Stimulated activated naive CD4-positive, alpha-beta T cell treated with Interleukin-2 at 50 U/mL for 16 hours (primary cell): ENCODE measurements around the gene CMIP.

ENCODE experiments used
- DNase-seq: peaks from one replicate; lab custom pipeline; 2025; lab: John Stamatoyannopoulos, UW

CMIP gene

DNA sequence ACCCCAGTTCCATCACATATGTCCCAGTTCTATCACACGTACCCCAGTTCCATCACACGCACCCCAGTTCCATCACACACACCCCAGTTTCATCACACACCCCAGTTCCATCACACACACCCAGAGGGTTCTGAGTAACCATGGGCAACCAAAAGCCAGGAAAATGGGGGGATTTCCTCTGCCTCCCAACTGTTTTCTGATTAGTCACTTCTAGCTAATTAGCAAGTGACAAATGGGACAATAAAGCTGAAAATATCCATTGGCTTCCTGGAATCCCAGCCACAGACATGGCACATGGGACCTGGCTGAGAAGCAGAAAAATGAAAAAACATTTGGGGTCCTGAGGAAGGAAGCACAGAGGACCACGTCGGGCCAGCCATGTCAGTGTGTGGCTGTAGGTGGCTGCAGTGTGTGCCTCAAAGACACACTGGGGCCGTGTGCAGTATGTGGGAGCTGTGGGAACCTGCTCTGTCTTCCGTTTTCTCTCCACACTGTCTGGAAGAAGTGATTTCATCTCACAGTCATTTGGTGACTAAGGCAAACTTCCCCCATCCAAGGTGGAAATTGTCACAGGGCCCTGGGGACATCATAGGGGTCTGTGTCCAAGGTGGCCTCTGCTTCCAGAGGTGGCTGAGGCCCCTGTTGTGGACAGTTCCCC is 106.7 kb downstream of the CMIP start:
- DNase-seq, result peak; percentile 6

DNA sequence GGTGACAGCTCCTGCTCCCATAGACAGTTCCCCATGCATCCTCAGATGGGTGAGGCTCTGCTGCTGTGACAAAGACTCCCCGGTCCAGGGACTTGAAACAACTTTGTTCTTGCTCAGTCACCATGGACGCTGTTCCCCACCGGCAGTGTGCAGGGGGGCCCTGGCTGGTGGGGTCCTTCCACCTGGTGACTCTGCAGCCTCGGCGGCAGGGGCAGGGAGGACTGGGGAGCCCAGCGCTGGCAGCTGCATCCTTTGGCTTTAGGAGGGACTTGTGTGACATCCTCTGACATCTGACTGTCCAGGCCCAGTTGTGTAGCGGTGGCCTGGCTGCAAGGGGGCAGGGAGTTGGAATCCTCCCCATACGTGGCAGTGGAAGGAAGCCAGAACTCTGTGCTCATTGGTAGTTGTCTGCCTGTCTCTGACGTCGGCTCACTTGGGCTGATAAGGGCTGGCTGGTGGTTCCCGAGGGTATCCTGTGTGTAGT is 107.3 kb downstream of the CMIP start:
- DNase-seq, result no peak

DNA sequence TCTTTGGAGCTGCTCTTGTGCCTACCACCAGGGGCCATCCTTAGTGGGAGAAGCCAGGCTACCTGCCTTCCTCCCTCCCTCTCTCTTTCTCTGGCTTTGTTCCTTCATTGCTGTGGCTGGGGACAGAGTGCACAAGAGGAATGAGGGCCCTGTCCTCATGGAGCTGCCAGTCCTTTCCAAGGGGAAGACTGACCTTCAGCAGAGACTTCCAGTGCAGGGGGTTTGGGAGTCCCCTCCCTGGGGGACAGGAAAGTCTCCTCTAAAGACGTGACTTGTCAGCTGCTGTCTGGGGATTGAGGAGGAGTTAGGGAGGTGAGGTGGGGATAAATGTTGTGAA is 108.1 kb downstream of the CMIP start:
- DNase-seq, result no peak

DNA sequence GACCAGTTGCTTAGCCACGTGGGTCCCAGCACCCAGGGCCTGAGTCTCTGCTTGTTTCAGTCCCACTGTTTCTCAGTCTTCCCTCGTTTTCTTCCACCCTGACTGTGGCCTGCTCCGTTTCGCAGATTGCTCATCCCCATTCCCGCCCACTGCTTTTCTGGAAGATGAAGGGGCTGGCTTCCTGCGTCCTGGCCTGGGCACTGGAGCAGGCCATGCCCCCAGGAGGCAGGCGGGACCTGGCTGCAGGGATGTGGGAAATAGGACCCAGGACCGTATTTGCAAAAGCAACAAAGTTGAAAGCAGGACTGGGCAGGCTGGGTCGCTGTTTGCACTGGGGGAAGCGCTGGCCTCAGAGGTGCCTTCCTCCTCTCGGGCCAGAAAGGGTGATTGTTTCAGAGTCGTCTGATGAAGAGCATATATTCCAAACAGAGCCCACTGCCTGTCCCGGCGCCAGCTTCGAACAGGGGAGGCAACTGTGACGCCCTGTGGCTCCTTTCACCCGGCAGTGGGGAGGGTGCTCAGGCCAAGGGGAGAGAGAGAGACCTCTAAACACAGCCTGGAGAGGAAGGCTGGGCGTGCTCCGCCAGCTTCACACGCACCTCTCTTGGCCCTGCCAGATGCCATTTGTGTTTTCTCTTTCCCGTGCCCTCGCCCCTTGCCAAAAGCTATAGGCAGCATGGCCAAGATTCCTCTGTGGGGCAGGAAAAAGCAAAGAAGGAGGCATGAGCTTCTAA is 108.6 kb downstream of the CMIP start:
- no peak for DNase-seq

DNA sequence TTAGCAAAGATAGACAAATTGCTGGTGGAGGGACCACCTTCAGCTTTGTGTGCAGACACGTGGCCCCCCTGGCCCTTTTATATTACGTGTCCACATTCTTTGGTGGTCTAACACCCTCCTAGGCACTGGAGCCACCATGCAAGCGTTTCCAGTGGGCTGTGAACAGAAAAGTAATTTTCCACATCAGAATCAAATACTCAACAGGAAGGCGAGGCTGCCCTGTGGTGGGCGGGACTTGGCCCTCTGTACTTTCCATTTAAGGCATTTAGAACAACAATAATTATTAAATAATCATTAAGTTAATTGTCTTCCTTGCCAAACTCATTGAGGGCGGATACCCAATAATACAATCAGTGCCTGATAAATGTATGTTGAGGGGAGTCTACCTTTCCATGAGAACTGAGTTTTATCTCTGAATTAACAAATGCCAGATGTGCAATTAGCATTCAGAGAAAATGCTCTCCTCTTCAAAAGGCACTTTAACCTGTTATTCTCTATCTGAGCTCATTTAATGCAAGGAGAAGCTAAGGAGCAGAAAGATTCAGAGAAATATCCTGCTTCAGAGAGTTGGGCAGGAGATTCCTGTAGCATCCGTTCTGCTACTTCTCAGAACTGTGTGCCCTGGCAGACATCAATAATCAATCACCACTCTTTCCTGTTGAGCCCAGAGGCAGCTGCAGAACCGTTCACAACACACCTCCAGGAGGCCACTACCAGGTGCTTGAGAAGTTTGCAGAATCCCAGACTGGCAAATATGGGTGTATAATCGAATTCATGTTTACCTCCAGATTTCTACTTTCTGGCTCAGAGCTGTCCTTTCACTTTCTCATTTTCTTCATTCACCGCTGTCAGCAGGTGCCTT is 109.4 kb downstream of the CMIP start:
- no peak for DNase-seq

DNA sequence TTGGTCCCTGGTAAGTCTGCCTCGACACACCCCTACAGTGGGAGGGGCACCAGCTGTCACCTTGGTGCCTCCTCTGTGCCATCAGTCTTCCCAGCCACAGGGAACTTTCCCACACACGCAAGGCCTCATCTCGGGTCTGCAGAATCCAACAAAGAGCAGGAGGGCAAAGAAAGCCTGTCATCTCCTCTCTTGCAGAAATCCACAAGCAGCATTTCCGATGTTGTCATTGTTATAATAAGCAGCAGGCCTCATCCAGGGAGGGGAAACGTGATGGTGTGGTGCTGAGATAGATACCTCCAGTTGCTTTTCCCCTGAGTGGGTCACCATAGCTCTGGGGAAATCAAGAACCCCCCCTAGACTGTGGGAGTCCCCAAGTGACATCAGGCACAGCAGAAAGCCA is 110.4 kb downstream of the CMIP start:
- no peak for DNase-seq

DNA sequence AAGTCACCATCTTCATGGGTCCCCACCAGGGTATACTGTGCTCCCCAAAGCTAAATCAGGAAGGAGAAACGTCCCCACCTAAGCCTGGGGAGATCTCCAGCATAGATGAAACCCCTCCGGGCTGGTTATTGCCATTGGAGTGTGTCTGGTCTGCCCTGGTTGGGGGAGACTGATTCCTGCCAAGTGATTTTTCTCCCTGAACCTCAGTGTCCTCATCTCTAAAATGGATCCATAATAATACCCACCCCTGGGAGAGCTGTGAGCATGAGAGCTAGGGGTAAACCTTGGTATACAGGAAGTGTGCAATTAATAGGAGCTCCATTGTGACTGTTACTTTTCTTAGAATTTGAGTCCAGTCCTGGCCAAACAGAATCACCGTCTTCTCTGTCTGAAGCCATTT is 111.1 kb downstream of the CMIP start:
- no peak for DNase-seq

DNA sequence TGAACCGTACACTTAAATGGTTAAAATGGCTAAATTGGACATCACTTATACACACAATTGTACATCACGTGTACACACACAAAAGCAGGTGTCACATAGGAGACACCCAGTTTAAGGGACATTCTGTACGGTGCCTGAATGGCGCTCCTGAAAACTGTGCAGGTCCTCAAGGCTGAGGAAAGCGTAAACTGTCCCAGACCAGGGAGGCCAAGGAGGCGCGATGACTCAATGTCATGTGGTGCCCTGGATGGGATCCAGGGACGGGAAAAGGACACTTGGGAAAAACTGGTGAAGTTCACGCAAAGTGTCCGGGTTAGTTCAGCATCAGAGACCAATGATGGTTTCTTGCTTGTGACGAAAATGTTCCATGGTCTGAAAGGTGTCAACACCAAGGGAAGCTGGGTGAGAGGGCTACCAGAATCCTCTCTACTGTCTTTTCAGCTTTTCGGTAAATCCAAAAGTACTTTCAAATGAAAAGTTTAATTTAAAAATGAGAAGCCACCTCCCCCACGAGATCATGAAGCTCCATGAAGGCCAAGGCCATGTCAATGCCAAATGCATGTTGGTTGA is 112.2 kb downstream of the CMIP start:
- no peak for DNase-seq

DNA sequence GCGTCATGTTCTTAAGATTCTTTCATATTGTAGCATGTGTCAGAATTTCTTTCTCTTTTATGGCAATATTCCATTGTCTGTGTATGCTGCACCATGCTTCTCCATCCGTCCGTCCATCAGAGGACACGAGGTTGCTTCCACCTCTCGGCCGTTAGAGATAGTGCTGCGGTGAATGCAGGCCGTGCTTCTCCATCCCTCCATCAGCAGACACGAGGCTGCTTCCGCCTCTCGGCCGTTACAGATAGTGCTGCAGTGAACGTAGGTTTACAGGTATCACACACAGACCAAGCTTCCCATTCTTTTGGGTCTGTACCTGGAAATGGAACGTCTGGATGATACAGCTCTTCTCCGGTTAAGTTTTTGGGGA is 113.5 kb downstream of the CMIP start:
- no peak for DNase-seq

DNA sequence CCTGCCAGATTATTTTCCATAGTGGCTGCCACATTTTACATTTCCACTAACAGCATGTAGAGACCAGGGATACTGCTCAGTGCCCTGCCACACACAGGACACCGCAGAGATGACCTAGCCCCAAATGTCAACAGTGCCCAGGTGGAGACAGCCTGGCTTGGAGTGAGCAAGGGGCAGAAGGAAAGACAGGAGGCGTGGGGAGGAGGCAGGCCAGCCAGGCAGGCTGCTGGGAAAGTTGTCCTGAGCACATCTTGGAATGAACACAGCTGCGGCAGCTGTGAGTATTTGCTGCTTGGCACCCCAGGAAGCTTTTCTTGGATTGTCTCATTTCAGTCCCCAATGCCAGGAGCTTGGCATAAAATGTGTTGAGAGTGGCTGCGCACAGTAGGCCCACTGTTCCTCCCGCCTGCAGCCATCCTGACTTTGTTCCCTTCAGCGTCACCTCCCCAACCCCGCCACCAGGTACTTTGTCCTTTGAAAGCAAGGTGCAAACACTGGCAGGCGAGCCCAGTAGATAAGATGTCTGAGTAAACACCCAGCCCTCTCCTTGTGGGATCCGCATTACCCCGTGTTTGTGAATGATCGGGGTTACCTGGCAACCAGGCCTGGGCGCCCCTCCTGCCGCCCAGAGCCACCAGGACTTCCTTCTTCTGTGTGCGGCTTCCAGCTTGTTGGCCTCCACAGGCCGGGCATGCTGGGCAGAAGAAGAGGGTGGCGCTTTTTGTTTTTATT is 114.0 kb downstream of the CMIP start:
- DNase-seq, result no peak

DNA sequence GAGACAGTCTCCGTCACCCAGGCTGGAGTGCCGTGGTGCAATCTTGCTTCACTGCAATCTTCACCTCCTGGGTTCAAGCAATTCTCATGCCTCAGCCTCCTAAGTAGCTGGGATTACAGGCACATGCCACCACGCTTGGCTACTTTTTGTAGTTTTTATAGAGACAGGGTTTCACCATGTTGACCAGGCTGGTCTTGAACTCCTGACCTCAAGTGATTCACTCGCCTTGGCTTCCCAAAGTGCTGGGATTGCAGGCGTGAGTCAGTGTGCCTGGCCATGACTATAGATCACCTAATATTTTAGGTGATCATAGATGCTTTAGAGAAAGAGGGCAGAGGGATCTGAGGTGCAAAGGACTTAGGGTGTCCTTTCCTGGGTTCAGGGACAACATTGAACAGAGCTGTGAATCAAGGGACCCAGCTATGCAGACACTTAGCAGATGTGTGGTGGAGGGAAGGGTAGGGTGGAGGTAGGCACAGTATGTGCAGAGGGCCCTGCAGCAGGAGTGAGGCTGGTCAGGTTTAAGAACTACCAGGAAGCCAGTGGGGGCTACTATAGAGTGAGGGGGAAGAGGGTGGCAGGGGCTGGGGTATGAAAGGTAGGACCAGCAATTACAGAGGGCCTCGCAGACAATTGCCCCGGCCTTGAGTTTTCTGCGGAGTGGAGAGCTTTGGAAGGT is 116.5 kb downstream of the CMIP start:
- DNase-seq, result no peak

DNA sequence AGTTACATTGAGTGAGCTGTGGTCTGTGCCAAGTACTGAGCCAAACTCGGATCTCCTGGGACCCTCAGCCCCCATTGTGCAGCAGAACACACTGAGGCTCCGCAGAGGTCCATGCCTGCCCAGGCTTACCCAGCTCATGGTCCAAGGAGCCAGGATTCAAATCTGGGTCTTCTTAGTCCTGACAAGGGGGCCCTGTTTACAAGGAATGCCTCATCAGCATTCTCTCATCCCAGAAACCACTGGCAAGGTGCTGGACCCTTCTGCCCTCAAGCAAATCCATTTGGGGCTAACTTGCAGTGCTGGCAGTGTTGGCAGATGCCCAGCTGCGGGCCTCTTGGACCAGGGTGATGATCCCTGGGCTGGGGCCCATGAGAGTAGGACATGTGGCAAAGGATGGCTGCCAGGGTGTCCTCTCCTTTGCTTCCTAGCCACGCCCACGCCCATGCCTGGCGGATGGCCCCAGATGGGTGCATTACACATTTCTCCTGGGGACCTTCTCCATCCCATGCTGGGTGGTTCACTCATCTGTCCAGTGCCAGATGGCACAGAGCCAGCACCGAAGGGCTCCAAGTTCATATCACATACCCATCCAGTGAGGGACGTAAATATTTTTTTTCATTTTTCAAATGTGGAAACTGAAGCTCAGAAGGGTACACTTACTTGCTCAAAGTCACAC is 117.7 kb downstream of the CMIP start:
- DNase-seq, result no peak

DNA sequence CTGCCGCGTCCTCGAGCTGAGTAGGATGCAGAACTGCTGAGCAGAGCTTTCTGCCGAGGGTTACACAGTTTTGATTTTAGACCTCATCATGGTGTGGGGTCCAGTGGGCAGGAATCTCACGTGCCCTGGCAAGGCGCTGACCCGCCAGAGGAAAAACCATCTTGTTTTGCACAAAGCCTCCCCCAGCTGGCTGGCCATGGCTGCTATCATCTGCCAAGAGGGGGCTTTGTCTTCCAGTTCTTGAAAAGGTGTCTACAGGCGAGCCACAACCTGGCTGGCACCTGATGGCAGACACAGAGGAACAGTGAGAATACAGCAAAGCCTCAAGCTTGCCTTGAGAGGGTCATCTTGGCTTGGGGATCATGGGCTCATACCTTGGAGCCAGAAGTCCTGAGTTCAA is 118.3 kb downstream of the CMIP start:
- no peak for DNase-seq

DNA sequence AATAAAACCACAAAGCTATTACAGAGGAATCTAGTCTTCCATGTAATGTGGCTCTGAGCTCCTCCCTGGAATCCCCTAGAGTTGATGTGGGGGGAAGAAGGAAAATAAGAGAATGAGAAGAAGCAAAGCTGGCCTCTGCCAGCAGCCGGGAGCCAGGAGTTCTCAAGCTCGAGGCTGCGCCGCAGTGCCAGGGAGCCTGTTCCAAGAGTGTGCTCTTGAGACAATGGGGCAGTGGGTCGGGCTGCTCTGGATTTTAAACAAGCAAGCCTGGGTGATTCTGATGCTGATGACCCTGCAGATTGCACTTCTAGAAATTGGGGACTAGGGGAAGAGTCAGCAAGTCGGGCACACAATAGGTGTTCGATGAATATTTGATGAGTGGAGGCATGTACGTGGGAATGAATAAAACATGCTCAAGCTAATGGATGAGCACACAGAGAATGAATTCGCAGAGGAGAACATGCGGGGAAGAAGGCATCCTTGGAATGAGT is 119.9 kb downstream of the CMIP start:
- no peak for DNase-seq

DNA sequence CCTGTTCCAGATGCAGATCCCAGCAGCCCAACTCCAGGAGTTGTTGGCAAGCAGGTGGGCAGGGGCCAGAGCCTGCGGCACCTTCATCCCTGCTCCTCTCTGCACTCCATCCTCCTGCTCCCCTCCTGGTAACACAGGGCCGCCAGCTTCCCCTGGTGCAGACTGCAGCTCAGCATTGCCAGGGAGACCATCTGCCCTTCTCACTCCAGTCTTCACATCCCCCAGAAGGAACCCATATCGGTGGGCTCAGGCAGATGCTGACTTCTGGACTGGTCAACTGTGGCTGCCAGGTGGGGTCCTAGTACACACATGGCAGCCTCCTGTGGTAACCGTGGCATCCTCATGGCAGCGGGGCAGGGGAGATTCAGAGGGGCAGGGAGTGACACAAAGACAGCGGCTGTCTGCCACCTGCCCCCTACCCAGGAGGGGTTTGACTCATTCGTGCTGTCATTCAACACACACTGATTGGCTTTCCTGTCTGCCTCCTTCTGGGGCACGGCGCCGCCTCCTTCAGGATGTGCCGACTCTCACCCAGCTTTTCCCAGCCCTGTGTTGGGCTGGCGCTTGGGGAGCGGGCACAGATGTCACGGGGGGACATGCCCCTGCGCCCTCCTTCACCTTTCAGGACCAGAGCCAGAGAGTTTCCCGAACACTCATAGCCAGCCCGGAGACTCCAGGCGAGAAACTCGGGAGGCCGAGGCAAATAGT is 120.9 kb downstream of the CMIP start:
- DNase-seq, result no peak

DNA sequence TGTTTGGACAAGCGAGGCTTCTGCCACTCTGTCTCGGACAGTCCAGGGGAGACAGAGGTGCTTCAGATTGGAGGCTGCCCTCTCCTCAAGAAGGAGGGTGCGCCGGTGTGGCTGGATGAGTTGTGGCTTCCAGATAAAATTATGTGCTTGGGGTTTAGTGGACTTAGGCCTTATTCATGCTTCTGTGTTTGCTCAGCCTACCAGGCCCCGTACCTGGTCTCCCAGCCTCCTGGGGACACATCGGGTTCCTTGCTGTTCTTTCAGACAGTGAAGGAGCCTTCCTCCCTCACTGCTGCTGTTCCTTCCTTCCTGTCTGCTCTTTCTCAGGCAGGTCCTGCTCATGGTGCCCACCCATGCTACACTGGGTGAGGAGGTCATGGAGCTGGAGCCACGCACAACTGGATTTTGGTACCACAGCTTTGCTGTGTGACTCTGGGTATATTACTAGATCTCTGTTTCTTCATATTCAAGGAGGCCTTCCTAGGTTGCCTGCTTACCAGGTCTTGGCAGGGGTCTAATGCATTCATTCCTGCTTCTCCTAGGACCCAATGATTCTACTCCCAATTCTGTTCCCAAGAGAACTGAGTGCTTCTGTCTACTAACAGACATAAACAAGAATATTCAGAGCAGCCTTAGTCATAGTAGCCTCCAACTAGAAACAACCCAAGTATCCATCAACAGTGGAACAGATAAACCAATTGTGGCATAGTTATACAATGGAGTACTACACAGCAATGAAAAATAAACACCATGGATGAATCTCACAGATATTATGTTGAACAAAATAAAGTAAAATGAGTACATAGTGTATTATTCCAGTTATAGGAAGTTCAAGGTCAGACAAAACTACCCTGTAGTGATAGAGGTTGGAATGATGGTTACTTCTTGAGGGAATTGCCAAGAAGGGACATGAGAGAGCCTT is 121.7 kb downstream of the CMIP start:
- no peak for DNase-seq

DNA sequence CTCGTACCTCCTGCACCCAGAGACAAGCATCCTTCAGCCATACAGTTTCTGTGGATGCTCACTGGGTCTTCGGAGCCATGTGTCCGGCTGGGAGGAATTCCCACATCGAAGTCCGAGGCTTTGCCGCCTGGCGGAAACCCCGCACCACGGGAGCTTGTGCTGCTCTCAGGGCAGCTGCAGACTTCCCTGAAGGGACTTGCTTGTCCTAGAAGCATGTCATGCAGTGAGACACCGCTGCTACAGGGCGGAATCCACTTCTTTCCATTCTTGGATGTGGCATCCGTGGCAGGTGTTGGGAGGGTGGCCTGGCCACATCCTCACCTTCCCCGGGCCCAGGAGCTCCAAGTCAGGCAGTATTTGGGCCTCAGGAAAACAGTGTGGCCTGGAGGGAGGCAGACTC is 122.5 kb downstream of the CMIP start:
- no peak for DNase-seq

DNA sequence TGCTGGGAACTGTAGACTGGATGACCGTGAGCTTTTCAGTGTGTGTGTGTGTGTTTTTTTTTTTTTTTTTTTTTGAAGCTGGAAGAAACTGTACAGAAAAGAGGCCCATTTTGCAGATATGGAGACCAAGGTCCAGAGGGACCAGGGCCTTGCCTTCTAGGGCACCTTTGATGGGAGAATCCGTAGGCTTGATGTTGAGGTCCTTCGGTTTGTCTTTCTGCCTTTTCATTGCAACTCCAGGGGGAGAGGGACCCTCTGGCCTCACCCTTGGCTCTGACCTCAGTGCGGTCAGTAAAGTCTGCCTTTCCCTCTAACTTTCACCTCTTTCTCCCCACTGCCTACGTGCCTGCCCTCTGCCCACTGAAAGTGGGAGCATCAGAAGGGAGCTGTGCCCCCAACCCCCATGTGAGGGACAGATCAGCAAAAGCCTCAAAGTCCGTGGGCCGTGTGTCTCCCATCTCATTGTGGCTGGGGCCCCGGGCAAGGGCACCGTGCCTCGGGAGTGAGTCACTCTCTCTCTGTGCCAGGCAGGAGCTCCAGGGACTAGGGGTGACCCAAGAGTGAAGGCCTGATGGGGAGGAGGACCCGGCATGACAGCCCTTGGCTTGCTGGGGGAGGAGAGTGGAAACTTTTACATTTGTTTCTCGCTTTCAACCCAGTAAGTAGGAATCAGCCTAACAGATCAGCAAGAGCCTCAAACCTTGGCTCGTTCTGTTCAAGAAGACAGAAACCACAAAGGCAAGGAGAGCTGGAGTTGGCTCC is 123.6 kb downstream of the CMIP start:
- peak; percentile 69 for DNase-seq
